Fibroblast of lung (primary cell): ENCODE data around the gene SRR. TPM values are rescaled to one million over a fixed set of nuclear protein-coding genes. Genes with fewer than 3 reads are reported as not detected.
A peak's percentile ranks its signal among the peaks of the same experiment; 100 is the strongest.

Source experiments
- DNase-seq, 2 donors: peaks; one replicate each; pipeline versions ENCODE4 v3.0.0 to v3.0.0-alpha.2; 2010; ENCODE audit warnings: low read depth in 2 of 2
- H2AFZ ChIP-seq: 2 replicates; pipeline ENCODE4 v1.5.1; 2012; ENCODE audit warnings: low read length, control low read depth, inconsistent platforms
- H3K27ac ChIP-seq: 2 replicates; pipeline ENCODE4 v1.5.1; 2011; ENCODE audit warnings: low read length, control low read depth; ENCODE audit not compliant: insufficient read depth
- H3K27me3 ChIP-seq: 2 replicates; pipeline ENCODE4 v1.5.1; 2011; ENCODE audit warnings: mild to moderate bottlenecking, low read length; ENCODE audit not compliant: control insufficient read depth, insufficient read depth
- H3K36me3 ChIP-seq: 2 replicates; pipeline ENCODE4 v1.5.1; 2011; ENCODE audit warnings: low read length; ENCODE audit not compliant: control insufficient read depth, insufficient read depth
- H3K4me1 ChIP-seq: 2 replicates; pipeline ENCODE4 v1.5.1; 2011; ENCODE audit warnings: low read length; ENCODE audit not compliant: control insufficient read depth, insufficient read depth; ENCODE audit errors: extremely low read depth
- H3K4me2 ChIP-seq: 2 replicates; pipeline ENCODE4 v1.5.1; 2011; ENCODE audit warnings: low read length, control low read depth; ENCODE audit not compliant: insufficient read depth; ENCODE audit errors: extremely low read depth
- H3K4me3 ChIP-seq, 4 experiments: fragments of 200-600 bp in 1 of 4; sonication (generic) in 1 of 4; replicated peaks in 1 of 4; 2 replicates each; pipeline ENCODE4 v1.5.1; 2011 to 2016; ENCODE audit warnings: low read length in 4 of 4, low read depth in 3 of 4, mild to moderate bottlenecking in 3 of 4, control low read depth in 2 of 4, inconsistent platforms in 1 of 4, mixed read lengths in 1 of 4; ENCODE audit not compliant: insufficient read depth in 1 of 4; ENCODE audit errors: control extremely low read depth in 1 of 4
- H3K79me2 ChIP-seq: 2 replicates; pipeline ENCODE4 v1.5.1; 2012; ENCODE audit warnings: mild to moderate bottlenecking, low read length, inconsistent platforms; ENCODE audit not compliant: control insufficient read depth, insufficient read depth
- H3K9ac ChIP-seq: 2 replicates; pipeline ENCODE4 v1.5.1; 2011; ENCODE audit warnings: mild to moderate bottlenecking, low read length, control low read depth; ENCODE audit not compliant: insufficient read depth
- H3K9me3 ChIP-seq: 2 replicates; pipeline ENCODE4 v1.5.1; 2012; ENCODE audit warnings: low read depth, low read length; ENCODE audit not compliant: control insufficient read depth, insufficient read depth
- H4K20me1 ChIP-seq: 2 replicates; pipeline ENCODE4 v1.5.1; 2011; ENCODE audit warnings: low read length; ENCODE audit not compliant: control insufficient read depth, insufficient read depth; ENCODE audit errors: extremely low read depth
- EZH2 ChIP-seq: IDR thresholded peaks from 2 replicates; pipeline ENCODE4 v1.5.1; 2012; ENCODE audit warnings: low read length, control low read depth, mild to moderate bottlenecking; ENCODE audit errors: missing control alignments
- polyA plus RNA-seq, 2 donors: library from polyadenylated mRNA; depleted of rRNA in 1 of 2; stranded (reverse) in 1 of 2; unstranded in 1 of 2; fragments of >200 nt; gene quantifications; 2 replicates each; pipeline ENCODE4 v1.2.1, GENCODE V29; 2011 to 2012; ENCODE audit warnings: missing spikeins in 1 of 2
- total RNA-seq: library from RNA; depleted of rRNA; stranded (reverse); fragments of >200 nt; gene quantifications from 2 replicates; pipeline ENCODE4 v1.2.1, GENCODE V29; 2014
- TF ChIP-seq, protein P1 (sequence below), 2 donors: IDR thresholded peaks in 1 of 2; conservative IDR thresholded peaks in 1 of 2; 1 replicate in 1 of 2; 2 replicates in 1 of 2; pipeline ENCODE4 v1.5.1; 2011 to 2012; ENCODE audit warnings: low read length in 2 of 2, control low read depth in 1 of 2, inconsistent platforms in 1 of 2, low read depth in 1 of 2, mild to moderate bottlenecking in 1 of 2

SRR gene
- total and polyA plus RNA-seq, 2 donors (not counting 1 experiment from before 2014, with no cell fraction given): 15.0 to 22.3 TPM

- H4K20me1 ChIP-seq: no peaks in the 10 kb centered on the region
- no peak overlapping the region for H3K4me3 ChIP-seq
- DNase-seq: peak; percentile 85 to 92
- TF ChIP-seq EZH2: no peak
- TF ChIP-seq, protein P1, sequence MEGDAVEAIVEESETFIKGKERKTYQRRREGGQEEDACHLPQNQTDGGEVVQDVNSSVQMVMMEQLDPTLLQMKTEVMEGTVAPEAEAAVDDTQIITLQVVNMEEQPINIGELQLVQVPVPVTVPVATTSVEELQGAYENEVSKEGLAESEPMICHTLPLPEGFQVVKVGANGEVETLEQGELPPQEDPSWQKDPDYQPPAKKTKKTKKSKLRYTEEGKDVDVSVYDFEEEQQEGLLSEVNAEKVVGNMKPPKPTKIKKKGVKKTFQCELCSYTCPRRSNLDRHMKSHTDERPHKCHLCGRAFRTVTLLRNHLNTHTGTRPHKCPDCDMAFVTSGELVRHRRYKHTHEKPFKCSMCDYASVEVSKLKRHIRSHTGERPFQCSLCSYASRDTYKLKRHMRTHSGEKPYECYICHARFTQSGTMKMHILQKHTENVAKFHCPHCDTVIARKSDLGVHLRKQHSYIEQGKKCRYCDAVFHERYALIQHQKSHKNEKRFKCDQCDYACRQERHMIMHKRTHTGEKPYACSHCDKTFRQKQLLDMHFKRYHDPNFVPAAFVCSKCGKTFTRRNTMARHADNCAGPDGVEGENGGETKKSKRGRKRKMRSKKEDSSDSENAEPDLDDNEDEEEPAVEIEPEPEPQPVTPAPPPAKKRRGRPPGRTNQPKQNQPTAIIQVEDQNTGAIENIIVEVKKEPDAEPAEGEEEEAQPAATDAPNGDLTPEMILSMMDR (conservative IDR thresholded peaks at IDR 0.05 in 1 of 2, IDR thresholded peaks at IDR 0.05 in 1 of 2; ENCODE audit: low read depth in 1 of 2, low read length in 2 of 2): no peak
- no peaks in the 10 kb centered on the region for H3K9me3 ChIP-seq
- H3K27ac ChIP-seq: peak overlapping the region; percentile 24
- no peaks in the 10 kb centered on the region for H3K79me2 ChIP-seq
- no peaks in the 10 kb centered on the region for H3K27me3 ChIP-seq
- no peak overlapping the region for H3K9ac ChIP-seq
- H3K4me1 ChIP-seq: peaks cover 12% of the 10 kb centered on the region
- no peak overlapping the region for H2AFZ ChIP-seq
- no peak overlapping the region for H3K4me2 ChIP-seq
- H3K36me3 ChIP-seq: no peaks in the 10 kb centered on the region
Measured at GRCh38 chr17:2262135-2262587, 41.6 kb upstream of the SRR start.

- no peaks in the 10 kb centered on the region for H3K79me2 ChIP-seq
Measured at GRCh38 chr17:2263183-2264066, 40.3 kb upstream of the SRR start.

More at GRCh38 chr17:2263183-2264066, 40.3 kb upstream of the SRR start:
- Histone ChIP-seq H3K36me3 (no peaks in the 10 kb centered on the region), H4K20me1 (no peaks in the 10 kb centered on the region), H3K4me2 (no peak overlapping the region), H3K9ac (no peak overlapping the region), H3K27ac (peak overlapping the region; percentile 19), H3K4me1 (peaks cover 12% of the 10 kb centered on the region), H3K4me3 (no peak overlapping the region), H2AFZ (no peak overlapping the region), H3K9me3 (no peaks in the 10 kb centered on the region), H3K27me3 (no peaks in the 10 kb centered on the region)
- TF ChIP-seq EZH2: no peak
- TF ChIP-seq, protein P1 (conservative IDR thresholded peaks at IDR 0.05 in 1 of 2, IDR thresholded peaks at IDR 0.05 in 1 of 2; ENCODE audit: low read depth in 1 of 2, low read length in 2 of 2): no peak
- peak; percentile 32 to 70 for DNase-seq
